NCI-H1105 treated with DMSO at 0.1 percent for 48 hours (cell line): ENCODE data around the gene NOTCH1.

ENCODE experiments used
- DNase-seq: peaks from one replicate; lab custom pipeline; 2025; lab: John Stamatoyannopoulos, UW

Gene NOTCH1

GRCh38 chr9:136463578-136463977 is 82.3 kb downstream of the NOTCH1 start:
- DNase-seq = no peak

GRCh38 chr9:136462664-136463063 is 83.2 kb downstream of the NOTCH1 start:
- DNase-seq = no peak

DNA sequence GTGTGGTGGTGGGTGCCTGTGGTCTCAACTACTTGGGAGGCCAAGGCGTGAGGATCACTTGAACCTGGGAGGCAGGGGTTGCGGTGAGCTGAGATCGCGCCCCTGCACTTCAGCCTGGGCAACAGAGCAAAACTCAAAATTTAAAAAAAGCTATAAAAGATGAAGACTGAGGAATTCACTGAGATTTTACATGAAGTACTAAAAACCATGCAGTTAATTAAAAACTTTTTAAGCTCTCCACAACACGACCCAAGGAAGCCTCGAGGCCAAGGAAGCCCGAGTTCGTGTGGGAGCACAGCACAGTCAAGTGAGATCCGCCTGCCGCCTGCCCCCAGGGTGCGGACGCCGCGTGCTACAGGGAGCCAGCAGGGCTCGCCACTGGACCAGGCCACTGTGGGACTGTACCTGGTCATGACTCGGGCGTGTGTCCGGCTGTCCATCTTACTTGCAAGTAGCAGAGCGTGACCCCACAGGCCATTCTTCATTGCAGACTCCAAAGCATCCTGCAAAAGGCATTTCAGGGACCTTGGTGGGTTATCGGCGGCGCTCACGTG is 85.0 kb downstream of the NOTCH1 start:
- no peak for DNase-seq

GRCh38 chr9:136459425-136459824 is 86.4 kb downstream of the NOTCH1 start:
- DNase-seq = no peak

DNA sequence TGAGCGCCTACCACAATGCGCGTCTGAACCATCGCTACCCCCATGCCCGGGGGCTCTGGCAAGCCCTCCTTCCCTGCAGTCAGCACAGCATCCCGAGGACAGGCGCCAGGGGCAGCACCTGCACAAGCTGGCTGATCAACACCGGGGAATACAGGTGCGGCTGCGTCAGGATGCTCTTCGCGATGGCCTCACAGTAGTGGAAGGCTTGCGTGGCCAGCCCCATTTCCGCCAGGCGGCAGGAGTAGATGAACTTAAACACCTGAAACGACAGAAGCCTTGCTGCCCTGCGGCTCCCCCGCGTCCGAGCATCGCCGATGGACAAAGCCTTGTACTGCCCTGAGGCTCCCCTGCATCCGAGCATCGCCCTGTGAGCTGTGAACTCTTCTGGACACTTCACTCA is 88.5 kb downstream of the NOTCH1 start:
- DNase-seq = no peak

GRCh38 chr9:136456258-136456657 is 89.6 kb downstream of the NOTCH1 start:
- no peak for DNase-seq

DNA sequence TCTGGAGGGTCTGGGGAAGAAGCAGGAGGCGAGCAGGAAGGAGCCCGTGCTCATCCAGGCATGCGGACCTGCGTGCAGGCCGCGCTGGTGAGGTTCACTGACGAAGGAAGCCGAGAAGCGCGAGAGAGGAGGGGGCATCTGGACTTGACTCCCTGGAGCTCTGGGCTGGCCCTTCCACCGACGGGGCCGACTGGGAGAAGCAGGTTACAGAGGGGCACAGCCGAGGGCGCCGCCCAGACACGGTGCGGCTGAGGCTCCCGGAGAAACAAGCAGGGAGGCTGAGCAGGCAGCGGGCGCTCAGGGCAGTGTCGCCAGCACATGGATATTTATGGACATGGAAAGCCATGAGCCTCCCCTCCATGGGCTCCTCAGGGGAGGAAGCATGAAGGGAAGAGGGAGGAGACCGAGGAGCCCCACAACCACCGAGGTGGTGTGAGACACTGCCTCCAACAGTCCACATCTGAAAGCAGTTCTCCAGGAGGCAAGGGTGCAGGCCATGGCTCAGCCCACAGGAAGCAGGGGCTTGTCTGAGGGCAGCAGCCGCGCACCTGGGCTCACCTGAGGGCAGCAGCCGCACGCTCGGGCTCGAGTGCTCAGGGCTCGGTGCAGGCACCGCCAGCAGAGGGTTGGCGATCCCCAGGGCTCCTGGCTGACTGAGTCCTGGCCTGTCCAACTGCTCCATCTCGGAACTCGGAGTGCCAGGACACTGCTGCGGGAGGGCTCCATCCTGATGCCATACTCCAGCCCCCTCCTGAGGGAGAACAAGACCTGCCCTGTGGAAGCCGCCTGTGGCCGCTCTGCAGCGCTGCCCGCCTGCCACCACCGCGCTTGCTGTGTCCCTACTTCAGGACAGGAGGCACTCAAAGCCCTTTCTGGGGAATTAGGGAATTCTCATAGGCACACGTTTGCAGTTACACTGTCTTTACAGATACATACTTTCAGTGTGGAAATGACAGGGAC is 90.5 kb downstream of the NOTCH1 start:
- no peak for DNase-seq

DNA sequence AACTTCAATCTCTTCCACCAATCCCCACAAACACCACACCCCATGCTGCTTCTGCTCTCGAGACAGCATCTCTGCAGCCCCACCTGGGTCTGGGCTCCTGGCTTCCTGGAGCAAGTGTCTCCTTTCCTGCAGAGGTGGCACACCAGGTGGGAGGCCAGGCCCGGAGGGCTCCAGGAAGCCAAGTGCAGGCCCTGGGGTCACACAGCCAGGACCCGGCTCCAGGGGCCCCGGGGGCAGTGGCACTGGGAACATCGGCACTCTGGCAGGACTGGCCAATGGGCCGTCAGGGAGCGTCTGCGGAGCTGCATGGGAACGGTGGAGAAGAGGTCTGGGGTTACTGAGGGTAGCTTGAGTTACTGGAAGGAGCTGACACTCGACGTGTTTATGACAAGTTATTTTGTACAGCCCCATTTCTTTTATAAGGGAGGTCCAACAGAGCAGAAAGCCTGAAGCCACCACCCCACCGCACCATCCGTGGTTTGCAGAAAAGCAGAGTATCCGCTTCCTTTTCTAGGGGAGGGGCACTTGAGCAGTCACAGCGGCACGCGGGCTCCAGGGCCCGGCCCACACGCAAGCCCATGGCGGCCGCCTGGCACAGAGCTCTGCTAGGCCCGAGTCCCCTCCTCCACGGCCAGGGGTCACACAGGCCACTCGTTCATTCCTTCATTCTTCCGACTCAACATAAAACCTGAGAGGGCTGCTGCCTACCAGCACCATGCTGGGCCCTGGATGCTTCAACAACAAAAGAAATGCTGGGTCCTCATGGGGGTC is 91.6 kb downstream of the NOTCH1 start:
- no peak for DNase-seq

DNA sequence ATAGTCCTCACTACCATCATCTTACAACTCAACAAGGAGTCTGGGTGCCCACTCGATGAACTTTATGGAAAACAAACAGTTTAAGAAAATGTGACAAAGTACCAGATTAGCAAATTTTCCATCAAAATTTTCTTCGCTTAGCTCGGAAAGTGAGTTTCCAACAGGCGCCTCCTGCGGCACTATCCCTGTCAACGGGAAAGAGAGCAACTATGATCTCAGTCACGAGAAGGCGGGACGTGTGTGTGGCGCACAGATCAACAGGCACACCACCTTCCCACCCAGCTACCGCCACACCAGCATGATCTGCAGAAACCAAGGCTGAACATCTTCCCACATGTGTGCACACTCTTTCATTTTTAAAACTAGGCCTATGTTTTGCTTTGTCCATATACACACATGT is 92.5 kb downstream of the NOTCH1 start:
- no peak for DNase-seq

DNA sequence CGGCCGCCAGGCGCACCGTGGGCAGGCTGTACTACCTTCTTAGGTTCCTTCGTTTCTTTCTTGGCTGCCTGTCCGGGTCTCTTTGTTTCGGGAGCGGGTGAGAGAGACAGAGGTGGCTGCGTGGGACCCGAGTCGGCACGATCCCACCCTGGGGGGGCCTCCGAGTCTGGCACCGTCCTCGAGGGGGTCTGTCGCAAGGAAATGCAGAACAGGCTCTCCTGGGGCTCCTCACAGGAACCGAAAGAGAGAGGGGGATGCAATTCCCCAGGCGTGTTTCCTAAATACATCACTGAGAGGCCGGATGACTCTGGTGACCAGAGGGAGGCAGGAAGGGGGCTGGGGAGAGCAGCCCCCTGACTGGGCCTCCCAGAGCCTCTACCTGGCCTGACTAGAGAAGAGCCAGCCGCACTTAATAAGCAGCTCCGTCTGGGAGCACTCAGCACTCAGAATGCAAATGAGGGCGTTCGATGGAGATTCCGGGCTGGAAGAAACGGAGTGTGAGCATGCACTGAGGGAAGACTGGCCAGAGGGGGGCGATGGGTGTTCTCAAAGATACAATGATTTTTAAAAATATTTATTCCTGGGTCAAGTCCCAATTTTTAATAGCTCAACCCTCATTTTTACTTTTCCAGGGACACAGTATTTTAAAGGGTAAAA is 94.5 kb downstream of the NOTCH1 start:
- no peak for DNase-seq

GRCh38 chr9:136448655-136449054 is 97.2 kb downstream of the NOTCH1 start:
- no peak for DNase-seq

DNA sequence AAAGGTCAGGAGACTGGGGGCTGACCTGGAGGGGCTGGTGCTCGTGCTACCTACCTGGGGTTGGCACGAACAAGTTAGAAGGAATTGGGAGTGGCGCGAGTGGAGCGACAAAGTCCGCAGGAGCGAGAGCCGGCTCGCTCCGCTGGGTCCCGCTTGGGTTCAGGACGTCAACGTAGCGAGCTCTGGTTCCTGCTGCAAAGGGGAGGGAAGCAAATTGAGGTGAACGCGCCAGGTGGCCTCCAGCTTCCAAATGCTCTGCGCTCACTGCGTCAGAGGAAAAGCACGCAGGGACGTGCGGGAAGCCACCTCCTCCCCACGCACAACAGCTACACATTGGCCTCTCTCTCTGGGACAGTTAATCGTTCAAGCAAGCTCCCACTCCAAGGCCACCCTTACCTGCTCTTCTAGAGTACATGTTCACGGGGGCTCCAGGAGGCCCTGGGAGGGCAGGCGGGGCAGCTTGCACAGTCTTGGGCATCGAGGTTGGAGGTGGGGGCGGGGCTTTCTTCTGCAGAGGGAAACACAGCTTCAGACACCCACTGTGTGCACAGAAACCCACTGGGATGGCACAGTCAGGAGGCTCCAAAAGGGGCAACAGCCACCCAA is 98.6 kb downstream of the NOTCH1 start:
- DNase-seq = no peak

- DNase-seq = no peak
These were observed 100.0 kb downstream of the NOTCH1 start for GRCh38 chr9:136445799-136446198.
